Stimulated activated CD8-positive, alpha-beta memory T cell treated with anti-CD3 and anti-CD28 coated beads, Interleukin-7, amount 100 ng/mL, for 4 hours (primary cell): Measurements from ENCODE around the gene NSD1.

Experiments used
- DNase-seq, 2 donors: peaks; one replicate each; pipeline ENCODE4 v3.0.0-alpha.2; 2020; ENCODE audit warnings: low read depth in 2 of 2

NSD1 gene

DNA sequence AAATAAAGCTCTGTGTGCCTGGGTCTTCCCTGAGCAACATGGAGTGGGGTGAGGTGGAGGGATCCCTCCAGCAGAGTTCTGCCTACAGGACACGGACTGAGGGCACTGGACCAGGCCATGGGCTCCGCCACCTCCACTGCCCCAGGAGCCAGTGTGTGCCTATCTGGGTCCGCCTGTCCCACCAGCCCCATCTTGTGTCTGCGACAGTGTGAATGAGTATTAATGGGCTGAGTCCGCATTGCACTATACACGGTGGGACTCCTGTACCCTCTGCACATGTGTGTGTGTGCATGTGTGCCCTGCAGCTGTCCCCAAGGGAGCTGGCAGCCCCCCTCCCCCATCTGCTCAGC is 35.5 kb upstream of the NSD1 start:
- no peak for DNase-seq

DNA sequence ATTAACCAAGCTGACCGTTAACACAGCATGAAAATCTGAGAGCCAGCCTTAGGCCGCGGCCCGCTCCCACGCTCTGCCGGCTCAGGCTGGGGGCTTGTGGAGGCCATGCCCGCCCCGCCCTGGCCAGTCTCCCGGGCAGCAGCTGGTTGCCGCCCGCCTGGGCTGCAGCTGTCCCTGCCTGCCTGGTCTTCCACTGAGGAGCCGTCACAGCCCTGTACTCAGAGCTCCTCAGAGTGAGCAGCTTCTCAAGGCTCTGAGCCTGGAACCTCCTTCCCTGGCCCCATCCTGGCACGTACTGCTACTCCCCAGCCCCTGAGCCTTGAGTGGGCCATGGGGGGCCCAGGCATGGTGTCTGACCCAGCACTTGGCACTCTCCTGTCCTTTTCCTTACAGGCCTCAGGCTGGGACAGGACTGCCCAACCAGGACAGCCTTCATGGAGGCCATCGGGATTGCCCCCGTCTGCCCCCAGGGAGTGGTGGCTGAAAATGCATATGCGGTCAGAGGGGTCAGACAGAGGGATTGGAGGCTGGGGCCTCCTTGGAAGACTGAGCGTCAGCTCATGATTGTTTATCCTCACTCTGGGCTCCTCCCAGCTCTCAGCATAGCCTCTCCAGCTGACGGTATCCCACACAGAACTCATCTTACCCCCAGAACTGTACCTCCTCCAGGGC is 35.0 kb upstream of the NSD1 start:
- DNase-seq = no peak

DNA sequence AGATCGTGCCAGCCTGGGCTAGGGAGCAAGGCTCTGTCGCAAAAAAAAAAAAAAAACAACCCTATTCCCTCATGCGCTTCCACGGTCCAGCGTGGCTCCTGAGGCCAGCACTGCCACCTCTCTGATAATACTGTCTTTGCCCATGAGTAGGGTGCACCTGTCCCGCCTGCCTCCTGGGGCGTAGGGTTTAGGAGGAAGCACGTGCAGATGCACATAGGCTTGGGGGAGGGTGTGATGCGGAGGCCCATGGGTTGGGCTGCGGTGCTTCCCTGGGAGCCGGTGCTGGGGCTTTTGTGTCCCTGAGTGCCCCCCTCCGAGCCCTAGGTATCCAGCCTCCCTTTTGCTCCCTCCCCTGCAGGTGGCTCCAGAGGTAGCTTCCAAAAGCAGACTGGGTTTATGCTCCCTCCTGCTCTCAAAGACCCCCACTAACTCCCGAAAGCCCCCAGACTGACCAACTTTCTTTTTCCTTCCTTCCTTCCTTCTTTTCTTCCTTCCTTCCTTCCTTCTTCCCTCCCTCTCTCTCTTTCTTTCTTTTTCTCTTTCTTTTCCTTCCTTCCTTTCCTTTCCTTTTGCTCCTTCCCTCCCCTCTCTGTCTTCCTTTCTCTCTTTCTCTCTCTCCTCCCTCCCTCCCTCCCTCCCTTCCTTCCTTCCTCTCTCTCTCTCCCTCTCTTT is 34.0 kb upstream of the NSD1 start:
- DNase-seq = no peak

DNA sequence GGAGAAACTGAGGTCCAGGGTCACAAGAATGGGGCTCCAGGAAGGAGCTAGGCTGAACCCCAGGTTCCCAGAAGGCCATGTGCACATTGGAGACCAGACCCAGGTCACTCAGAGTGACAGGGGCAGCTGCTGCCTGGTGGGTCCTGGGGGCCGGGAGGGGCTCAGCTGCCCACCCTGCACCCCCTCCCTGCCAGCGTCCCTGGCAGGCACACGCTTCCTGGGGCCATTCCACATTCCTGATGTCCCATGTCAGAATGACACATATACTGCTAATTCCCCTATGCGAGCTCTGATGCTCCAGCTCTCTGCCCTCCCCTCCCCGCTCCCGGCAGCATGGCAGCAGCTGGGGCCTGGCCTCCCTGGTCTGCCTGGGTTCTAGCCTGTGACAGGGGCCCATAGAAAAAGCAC is 32.9 kb upstream of the NSD1 start:
- DNase-seq = no peak

DNA sequence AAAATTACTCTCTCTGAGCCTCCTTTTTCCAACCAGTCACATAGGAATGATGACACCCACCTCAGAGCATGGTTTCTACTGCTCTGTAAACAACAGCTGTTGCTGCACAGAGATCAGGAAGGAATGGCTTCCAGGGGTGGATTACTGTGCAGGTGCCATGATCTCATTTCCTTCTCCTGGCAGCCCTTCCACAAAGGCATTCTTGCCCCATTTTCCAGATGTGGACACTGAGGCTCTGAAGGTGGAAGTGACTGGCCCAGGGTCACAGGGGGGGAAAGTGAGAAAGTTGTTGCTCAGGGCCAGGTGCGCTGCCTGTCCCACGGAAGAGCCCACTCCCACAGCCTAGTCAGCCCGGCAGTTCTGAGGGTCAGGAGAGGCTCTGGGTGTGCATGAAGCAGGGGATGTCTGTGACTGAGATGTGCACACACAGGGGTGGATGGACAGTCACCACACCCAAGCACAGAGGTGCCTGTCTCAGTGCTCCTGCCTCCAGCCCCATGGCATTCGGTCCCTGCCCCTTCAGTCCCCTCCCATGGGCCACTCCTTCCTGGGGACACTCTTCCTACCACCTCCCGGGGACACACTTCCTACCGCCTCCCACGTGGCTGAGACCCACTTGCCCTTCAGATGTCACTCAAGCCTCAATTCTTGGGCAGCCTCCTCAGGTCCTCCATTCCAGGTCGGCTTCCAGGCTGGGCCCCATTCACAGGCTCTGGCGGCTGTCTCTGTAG is 29.9 kb upstream of the NSD1 start:
- no peak for DNase-seq

DNA sequence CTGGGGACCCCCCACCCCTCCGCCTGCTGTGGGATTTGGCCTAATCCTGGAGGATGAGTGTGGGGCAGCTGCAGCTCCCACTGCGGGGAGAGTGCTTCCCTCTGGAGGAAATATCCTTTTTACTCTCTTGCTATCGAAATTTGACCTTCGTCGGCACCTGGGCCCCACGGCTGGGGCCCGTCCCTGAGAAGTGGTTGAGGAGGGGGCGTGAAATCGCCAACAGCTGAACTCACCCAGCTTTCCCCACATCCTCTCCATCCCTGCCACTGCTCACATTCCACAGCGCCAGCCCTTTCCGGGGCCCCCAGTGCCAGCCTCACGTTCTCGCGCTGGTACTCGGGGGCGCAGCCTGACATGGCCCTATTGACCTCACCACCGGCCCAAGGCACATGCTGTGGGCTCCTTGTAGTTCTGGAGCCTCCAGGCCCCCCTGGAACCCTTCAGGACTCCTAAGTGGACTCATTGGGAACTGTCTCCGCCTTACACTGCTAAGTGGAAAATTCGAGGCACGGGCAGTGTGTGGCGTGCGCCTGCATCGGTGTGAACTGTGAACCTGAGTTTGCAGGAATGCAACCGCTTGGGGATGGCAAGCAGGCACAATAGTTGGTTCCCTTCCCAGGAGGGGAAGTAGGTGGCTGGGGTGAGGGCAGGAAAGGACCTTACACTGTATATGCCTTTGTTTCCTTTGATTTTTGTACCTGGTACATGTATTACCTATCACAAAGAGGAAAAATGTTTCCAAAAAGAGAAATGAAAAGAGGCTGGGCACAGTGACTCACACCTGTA is 27.7 kb upstream of the NSD1 start:
- no peak for DNase-seq

DNA sequence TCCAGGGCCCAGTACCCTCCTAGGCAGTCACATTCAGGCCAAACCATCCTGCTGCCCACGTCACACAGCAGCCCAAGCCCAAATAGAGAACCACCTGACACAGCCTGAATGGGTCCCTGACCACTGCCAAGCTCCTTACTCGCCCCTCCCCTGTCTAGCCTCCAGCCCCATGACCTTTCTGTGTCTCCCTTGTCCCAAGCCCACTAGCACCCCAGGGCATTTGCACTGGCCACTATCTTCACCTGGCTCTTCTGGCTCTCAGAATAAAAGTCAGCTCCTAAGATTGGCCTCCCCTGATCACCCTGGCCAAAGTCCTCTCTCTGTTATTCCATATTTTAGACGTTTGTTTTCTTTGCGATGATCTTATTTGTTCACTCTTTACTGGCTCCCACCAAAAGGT is 26.4 kb upstream of the NSD1 start:
- DNase-seq = no peak

DNA sequence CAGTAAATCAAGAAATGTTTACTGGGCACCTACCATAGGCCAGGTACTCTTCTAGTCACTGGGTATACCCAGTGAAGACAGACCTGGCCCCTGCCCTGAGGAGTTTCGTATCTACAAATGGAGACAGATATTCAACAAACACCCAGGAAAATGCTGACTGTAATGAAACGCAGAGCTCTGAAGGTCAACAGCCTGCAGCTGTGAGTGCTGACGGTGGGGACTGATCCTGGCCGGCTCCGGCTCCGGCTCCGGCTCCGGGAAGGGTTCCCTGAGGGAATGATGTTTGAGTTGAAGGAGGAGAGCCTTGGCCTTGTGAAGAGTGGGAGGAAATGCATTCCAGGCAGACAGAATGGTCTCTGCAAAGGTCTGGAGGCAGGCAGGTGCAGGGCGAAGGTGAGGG is 23.8 kb upstream of the NSD1 start:
- no peak for DNase-seq

DNA sequence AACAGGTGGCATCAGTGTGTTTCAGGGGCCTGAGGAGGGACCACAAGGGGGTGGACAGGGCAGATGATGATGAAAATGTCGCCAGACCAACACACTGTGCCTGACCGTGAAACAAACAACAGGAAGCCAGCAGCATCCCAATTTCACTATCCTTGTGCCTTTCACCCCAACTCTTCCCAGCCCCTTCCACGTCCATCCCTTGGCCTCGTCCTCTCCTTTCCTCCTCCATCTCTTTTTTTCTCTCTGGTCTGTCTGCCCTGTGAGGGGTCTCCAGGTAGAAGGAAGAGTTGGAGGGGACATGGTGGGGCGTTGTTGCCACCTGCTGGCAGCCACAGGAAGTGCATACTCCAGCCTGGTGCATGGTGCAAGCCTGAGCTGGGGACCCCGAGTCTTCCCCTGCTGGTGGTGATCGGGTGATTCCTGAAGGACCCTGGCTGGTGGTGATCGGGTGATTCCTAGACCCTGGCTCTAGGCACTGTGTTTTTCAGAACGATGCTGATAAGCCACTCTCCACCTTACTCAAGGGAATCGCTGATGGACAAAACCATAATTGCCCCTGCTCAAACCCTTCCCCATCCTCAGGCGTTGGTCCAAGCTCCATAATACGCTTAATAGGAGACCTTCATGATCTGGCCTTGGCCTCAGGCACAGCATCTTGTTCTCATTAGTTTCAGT is 21.7 kb upstream of the NSD1 start:
- DNase-seq = peak; percentile 26 to 34

DNA sequence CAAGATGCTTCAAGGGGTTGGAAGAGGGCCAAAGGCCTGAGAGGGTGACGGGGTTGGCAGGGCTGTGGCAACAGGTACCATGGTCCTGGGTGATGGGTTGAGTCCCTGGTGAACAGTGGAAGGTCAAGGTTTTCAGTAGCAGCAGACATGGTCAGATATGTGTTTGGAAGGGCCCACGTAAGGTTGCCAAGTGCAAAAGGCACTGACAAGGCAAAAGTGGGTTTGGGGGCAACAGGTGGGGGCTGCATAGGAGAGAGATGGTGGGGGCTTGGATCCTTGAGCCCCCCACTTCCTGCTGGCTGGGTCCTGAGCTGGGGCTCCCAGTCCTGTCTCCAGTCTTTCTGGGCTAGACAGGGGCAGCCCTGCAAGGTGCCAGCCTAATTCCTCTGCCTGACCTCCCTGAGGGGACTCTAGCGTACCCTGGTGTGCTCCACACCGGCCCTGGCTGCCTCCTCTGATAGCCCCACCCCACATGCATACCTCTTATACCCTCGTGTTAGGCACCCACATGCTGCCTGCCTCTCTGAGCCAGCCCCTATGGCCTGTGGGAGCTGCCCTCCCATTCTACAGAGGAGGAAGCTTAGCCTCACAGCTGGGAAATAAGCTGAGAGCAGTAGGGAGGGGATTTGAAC is 20.9 kb upstream of the NSD1 start:
- no peak for DNase-seq

DNA sequence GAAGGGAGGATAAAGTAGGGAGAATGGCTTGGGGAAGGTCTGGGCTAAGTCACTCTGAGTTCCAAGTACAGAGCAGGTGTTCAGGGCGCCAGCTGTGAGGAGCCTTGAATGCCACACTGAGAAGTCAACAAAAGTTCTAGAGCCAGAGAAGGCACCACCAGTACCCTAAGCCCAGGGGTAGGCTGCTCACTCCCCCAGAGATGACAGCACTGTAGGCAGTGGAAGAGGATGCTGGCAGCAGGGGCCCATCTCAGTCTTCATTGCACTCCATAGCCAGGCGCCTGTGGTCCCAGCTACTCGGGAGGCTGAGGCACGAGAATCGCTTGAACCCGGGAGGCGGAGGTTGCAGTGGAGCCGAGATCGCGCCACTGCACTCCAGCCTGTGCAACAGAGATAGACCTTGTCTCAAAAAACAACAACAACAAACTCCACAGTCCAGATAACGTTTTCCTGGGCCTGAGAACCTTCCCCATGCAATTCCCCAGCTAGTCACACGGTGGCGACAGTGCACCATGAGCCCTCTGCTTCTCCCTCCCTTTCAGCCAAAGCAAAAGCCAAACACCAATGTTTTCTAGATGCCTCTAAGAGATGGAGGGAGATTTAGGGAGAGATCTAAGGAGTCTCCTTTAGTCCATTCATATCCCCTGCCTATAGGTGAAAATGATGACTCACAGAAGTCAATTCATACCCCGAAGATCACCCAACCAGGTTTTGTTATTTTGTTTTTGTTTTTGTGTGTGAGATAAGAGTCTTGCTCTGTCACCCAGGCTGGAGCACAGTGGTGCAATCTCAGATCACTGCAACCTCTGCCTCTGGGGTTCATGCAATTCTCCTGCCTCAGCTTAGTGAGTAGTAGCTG is 19.8 kb upstream of the NSD1 start:
- DNase-seq = peak; percentile 54 to 55

DNA sequence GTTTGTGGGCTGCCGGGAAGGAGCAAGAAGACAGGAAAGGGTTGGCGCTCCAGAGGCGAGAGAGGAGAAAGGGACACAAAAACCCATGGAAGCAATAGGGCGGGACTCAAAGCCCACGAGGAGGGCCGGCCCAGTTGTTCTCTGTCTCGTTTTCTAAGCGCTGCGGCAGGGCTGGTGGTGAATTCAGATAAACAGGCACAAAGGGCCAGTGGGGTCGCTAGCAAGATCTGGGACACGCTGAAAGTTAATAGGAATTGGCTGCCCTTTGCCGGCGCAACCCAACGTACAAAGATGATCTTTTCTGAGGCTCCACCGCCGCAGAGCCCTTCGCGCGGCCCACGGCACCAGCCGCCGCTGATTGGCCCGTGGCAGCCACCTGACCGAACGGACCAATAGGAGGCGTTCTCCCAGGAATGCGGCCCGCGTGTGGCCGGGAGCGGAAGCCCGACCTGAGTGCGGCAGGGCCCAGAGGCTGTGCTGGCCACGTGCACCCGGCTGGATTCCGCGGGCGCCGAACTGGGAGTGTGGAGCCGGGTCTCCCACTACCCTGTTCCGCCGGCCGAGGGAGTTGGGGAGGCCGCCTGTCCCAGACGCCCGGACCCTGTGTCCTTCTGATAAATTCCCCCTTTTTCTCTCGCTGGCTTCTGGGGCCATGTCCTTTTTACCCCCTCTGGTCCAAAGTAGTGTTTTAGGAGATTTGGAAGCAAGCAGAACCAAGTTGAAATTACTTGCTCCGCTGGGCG is 16.8 kb upstream of the NSD1 start:
- peak; percentile 71 to 77 for DNase-seq

DNA sequence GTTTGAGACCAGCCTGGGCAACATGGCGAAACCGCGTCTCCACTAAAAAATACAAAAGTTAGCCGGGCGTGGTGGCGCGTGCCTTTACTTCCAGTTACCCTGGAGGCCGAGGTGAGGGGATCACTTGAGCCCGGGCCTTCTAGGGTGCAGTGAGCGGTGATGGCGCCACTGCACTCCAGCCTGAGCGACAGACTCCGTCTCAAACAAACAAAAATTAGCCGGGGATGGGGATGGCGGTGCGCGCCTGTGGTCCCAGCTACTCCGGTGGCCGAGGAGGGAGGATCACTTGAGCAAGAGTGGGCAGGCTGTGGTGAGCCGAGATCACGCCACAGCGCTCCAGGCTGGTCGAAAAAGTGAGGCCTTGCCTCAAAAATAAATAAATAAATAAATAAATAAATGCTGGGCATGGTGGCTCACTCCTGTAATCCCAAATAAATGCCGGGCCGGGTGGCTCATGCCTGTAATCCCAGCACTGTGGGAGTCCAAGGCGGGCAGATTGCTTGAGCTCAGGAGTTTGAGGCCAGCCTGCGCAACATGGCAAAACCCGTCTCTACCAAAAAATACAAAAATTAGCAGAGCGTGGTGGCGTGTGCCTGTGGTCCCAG is 16.0 kb upstream of the NSD1 start:
- DNase-seq = no peak

DNA sequence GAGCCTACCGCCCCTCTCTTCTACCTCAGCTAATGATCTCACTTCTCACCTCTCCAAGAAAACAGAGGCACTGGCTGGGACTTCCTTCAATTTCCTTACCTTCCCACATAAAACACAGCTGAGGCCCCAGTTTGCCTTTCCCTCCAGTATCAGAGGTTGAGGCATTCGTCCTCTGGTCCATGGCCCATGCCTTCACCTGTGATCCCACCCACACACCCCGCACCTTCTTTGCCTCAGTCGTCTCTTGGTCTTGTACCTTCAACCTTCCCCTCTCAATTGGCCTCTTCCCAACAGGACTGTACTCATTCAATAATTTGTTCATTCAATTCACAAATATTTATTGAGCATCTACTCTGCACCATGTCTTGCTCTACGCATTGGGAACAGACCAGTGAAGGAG is 11.0 kb upstream of the NSD1 start:
- DNase-seq = no peak

DNA sequence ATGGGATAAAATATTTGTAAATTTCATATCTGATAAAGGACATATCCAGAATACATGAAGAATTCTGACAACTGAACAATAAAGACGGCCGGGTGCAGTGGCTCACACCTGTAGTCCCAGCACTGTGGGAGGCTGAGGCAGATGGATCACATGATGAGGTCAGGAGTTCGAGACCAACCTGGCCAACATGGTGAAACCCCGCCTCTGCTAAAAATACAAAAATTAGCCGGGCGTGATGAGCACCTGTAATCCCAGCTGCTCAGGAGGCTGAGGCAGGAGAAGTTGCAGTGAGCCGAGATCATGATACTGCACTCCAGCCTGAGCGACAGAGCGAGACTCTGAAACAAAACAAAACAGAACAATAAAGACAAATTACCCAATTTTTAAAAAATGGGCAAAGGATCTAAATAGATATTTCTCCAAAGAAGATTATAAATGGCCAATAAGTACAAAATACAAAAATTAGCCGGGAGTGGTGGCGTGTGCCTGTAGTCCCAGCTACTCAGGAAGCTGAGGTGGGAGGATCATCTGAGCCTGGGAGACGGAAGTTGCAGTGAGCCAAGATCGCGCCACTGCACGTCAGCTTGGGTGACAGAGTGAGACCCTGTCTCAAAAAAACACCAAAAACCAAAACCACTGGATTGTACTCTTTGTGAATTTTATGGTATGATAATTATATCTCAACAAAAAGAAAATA is 9.6 kb upstream of the NSD1 start:
- DNase-seq = no peak

DNA sequence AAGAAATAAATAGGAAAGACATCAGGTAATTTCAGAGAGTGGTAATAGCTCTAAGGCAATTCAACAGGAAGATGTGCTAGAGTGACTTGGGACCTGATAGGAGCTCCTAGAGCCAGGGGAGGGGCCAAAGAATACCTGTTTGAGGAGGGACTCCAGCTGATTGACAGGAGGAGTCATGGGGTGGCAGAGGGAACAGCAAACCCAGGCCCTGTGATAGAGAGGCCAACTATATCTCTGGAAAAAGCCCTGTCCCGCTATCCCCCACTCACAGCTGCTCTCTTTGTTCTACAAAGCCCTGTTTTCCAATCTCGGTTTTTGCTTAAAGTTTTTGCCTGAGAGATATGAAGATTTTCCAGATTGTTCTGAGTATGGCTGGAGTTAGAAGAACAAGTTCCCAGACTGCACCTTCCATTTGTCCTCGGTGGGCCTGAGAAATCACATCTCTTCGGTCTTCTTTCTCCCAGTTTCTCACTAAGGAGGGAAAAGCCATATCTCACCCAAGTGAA is 9.0 kb upstream of the NSD1 start:
- no peak for DNase-seq

DNA sequence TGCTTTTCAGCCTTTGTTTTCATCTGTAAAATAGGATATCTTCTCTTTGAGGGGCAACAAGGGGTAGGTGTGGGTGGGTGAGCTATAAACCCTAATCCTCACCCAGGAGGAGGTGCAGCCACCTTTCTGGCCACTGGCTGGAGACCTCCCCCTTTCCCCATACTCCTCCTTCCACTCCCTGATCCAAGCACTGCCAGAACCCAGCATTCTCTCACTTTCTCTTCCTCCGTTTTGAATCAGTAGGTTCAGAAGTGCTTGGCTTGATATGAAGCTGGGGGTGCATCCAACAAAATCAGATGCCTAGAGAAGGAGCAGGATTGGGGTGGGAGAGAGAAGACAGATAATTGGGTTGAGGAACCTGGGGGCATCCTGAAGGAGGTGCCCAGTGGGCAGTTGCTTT is 6.8 kb upstream of the NSD1 start:
- DNase-seq = no peak

DNA sequence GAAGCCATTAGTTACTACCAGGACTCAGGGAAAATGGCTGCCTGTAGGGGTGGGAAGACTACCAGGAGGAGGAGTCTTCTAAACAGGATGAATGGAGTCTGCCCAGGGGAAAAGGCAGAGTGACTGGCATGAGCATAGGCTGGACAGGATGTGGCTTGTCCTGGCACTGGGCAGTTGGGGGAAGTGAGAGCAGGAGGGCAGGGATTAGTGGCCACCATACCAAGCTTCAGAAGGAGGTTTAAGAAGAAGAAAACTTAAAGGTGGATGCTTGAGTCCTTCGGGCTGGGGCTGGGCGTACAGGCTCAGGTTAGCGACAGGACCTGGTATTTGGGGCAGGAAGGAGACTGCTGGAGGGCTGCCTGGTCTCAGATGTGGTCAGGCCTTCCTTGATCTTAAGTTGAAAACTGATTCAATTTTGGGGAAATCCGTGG is 5.0 kb upstream of the NSD1 start:
- no peak for DNase-seq
